HEK293 (cell line): ENCODE data around the gene CTNNBL1.

Experiments
- CTCF ChIA-PET: fragments of 350-600 bp; formaldehyde crosslinking; extraction: SDS; loops from one replicate; lab custom pipeline; 2021; ENCODE audit warnings: antibody characterized with exemption; lab: Yijun Ruan, JAX
- POLR2A ChIA-PET: fragments of 300-600 bp; formaldehyde crosslinking; extraction: SDS; loops from one replicate; lab custom pipeline; 2020; ENCODE audit warnings: antibody characterized with exemption, inconsistent platforms; lab: Yijun Ruan, JAX
- H3K27ac ChIP-seq: fragments of 200-500 bp; sonication (Bioruptor generic); 2 replicates; pipeline ENCODE4 v1.5.1; 2014; ENCODE audit warnings: low read depth, low read length, control low read depth, inconsistent platforms; ENCODE audit errors: extremely low read depth
- H3K36me3 ChIP-seq, 2 experiments: fragments of 200-500 bp in 1 of 2; sonication (Bioruptor generic) in 1 of 2; 1 replicate in 1 of 2; 2 replicates in 1 of 2; pipeline ENCODE4 v1.5.1; 2014 to 2017; ENCODE audit warnings: inconsistent platforms in 2 of 2, low read length in 2 of 2; ENCODE audit not compliant: control insufficient read depth in 2 of 2, insufficient read depth in 1 of 2
- H3K4me1 ChIP-seq: fragments of 200-500 bp; sonication (Bioruptor generic); 2 replicates; pipeline ENCODE4 v1.5.1; 2014; ENCODE audit warnings: mild to moderate bottlenecking, low read length, inconsistent platforms; ENCODE audit not compliant: control insufficient read depth, insufficient read depth
- H3K4me3 ChIP-seq: 2 replicates; pipeline ENCODE4 v1.5.1; 2011; ENCODE audit warnings: low read depth, mild to moderate bottlenecking, control low read depth, low read length, moderate library complexity
- H3K9me3 ChIP-seq: fragments of 200-500 bp; sonication (Bioruptor generic); 2 replicates; pipeline ENCODE4 v1.5.1; 2014; ENCODE audit warnings: low read depth, low read length, inconsistent platforms; ENCODE audit not compliant: control insufficient read depth, insufficient read depth
- BCL11A ChIP-seq: fragments of 450-650 bp; formaldehyde crosslinking; IDR thresholded peaks from 2 replicates; pipeline ENCODE4 v1.5.1; 2016; ENCODE audit warnings: low read depth, missing biosample characterization, missing genetic modification characterization
- REPIN1 ChIP-seq: fragments of 450-650 bp; formaldehyde crosslinking; IDR thresholded peaks from 2 replicates; pipeline ENCODE4 v1.5.1; 2017; ENCODE audit warnings: missing biosample characterization, missing genetic modification characterization, low read depth
- SCRT2 ChIP-seq: fragments of 450-650 bp; formaldehyde crosslinking; IDR thresholded peaks from 2 replicates; pipeline ENCODE4 v1.5.1; 2016; ENCODE audit warnings: missing biosample characterization, missing genetic modification characterization
- ZNF146 ChIP-seq: fragments of 450-650 bp; formaldehyde crosslinking; IDR thresholded peaks from 2 replicates; pipeline ENCODE4 v1.5.1; 2016; ENCODE audit warnings: missing biosample characterization, missing genetic modification characterization
- ZNF175 ChIP-seq: fragments of 450-650 bp; formaldehyde crosslinking; IDR thresholded peaks from 2 replicates; pipeline ENCODE4 v1.5.1; 2016; ENCODE audit warnings: missing biosample characterization, missing genetic modification characterization
- ZNF221 ChIP-seq: fragments of 450-650 bp; formaldehyde crosslinking; IDR thresholded peaks from 2 replicates; pipeline ENCODE4 v1.5.1; 2017; ENCODE audit warnings: missing biosample characterization, missing genetic modification characterization, borderline replicate concordance
- ZNF366 ChIP-seq: fragments of 450-650 bp; formaldehyde crosslinking; conservative IDR thresholded peaks from 2 replicates; pipeline ENCODE4 v1.5.1; 2016; ENCODE audit warnings: missing biosample characterization, missing genetic modification characterization
- ZNF473 ChIP-seq: fragments of 450-650 bp; formaldehyde crosslinking; IDR thresholded peaks from 2 replicates; pipeline ENCODE4 v1.5.1; 2017; ENCODE audit warnings: missing biosample characterization, missing genetic modification characterization
- ZNF521 ChIP-seq: fragments of 450-650 bp; formaldehyde crosslinking; IDR thresholded peaks from 2 replicates; pipeline ENCODE4 v1.5.1; 2017; ENCODE audit warnings: missing biosample characterization, mild to moderate bottlenecking, missing genetic modification characterization
- ZNF558 ChIP-seq: fragments of 450-650 bp; formaldehyde crosslinking; IDR thresholded peaks from 2 replicates; pipeline ENCODE4 v1.5.1; 2016; ENCODE audit warnings: missing biosample characterization, missing genetic modification characterization
- ZNF664 ChIP-seq: fragments of 450-650 bp; formaldehyde crosslinking; IDR thresholded peaks from 2 replicates; pipeline ENCODE4 v1.5.1; 2016; ENCODE audit warnings: missing biosample characterization, missing genetic modification characterization
- ZNF768 ChIP-seq: fragments of 450-650 bp; formaldehyde crosslinking; IDR thresholded peaks from 2 replicates; pipeline ENCODE4 v1.5.1; 2018; ENCODE audit warnings: missing biosample characterization, mild to moderate bottlenecking, missing genetic modification characterization
- TF ChIP-seq, protein P1 (sequence below): fragments of 450-650 bp; formaldehyde crosslinking; IDR thresholded peaks from 2 replicates; pipeline ENCODE4 v1.5.1; 2016; ENCODE audit warnings: missing biosample characterization, missing genetic modification characterization
- TF ChIP-seq, protein P2 (sequence below): fragments of 450-650 bp; formaldehyde crosslinking; IDR thresholded peaks from 2 replicates; pipeline ENCODE4 v1.5.1; 2017; ENCODE audit warnings: missing biosample characterization, missing genetic modification characterization
- TF ChIP-seq, protein P3 (sequence below): fragments of 450-650 bp; formaldehyde crosslinking; IDR thresholded peaks from 2 replicates; pipeline ENCODE4 v1.5.1; 2016; ENCODE audit warnings: missing biosample characterization, missing genetic modification characterization
- TF ChIP-seq, protein P4 (sequence below): fragments of 450-650 bp; formaldehyde crosslinking; IDR thresholded peaks from 2 replicates; pipeline ENCODE4 v1.5.1; 2017; ENCODE audit warnings: missing biosample characterization, missing genetic modification characterization

Gene CTNNBL1

DNA sequence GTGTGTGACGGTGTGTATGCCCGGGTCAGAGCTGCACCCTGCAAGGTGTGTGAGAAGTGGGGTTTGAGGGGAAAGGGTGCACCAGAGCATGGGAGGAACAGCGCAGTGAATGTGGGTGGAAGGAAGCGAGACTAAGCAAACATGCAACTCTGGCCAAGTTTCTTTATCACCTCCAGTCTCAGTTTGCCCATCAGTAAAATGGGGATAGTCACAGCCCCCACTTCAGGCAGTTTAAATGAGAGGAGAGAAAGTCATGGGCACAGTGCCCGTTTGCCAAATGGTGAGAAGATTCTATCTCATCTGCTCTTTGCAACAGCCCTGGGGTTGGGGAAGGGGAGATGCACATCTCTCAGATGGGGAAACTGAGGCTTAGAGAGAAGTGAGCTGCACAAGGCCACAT, 196.3 kb downstream of the CTNNBL1 start:
- CTCF ChIA-PET, result no interaction called here

DNA sequence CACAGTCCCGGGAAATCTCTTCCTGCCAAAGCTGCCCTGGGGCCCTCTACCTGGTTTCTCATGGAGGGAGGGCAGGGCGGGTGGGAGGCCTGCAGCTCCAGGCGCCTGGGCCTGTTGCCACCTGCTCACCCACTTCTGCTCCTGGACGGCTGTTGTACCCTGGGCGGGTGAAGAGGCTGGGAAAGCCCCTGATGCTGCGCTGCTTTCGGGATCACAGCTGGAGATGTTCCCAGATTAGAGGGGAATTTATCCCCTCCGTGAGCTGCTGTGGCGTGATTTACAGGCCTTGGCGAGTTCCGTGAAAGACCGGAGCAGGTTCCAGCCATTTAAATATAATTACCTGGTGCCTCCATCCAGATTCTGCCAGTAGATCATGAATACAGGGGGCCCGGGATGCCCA, 196.8 kb downstream of the CTNNBL1 start:
- CTCF ChIA-PET, result no interaction called here
- H3K9me3 ChIP-seq, result no peaks in the 10 kb centered on the region
- no peak overlapping the region for H3K27ac ChIP-seq
- no peak overlapping the region for H3K4me3 ChIP-seq
- H3K4me1 ChIP-seq, result no peaks in the 10 kb centered on the region
- TF ChIP-seq ZNF221 (tag by site-specific recombination), result no peak
- TF ChIP-seq, protein P1, sequence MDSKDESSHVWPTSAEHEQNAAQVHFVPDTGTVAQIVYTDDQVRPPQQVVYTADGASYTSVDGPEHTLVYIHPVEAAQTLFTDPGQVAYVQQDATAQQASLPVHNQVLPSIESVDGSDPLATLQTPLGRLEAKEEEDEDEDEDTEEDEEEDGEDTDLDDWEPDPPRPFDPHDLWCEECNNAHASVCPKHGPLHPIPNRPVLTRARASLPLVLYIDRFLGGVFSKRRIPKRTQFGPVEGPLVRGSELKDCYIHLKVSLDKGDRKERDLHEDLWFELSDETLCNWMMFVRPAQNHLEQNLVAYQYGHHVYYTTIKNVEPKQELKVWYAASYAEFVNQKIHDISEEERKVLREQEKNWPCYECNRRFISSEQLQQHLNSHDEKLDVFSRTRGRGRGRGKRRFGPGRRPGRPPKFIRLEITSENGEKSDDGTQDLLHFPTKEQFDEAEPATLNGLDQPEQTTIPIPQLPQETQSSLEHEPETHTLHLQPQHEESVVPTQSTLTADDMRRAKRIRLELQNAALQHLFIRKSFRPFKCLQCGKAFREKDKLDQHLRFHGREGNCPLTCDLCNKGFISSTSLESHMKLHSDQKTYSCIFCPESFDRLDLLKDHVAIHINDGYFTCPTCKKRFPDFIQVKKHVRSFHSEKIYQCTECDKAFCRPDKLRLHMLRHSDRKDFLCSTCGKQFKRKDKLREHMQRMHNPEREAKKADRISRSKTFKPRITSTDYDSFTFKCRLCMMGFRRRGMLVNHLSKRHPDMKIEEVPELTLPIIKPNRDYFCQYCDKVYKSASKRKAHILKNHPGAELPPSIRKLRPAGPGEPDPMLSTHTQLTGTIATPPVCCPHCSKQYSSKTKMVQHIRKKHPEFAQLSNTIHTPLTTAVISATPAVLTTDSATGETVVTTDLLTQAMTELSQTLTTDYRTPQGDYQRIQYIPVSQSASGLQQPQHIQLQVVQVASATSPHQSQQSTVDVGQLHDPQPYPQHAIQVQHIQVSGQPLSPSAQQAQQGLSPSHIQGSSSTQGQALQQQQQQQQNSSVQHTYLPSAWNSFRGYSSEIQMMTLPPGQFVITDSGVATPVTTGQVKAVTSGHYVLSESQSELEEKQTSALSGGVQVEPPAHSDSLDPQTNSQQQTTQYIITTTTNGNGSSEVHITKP (tag by site-specific recombination), result no peak
- TF ChIP-seq ZNF558, result no peak
- no peak for TF ChIP-seq ZNF146 (tag by site-specific recombination)
- TF ChIP-seq, protein P2, sequence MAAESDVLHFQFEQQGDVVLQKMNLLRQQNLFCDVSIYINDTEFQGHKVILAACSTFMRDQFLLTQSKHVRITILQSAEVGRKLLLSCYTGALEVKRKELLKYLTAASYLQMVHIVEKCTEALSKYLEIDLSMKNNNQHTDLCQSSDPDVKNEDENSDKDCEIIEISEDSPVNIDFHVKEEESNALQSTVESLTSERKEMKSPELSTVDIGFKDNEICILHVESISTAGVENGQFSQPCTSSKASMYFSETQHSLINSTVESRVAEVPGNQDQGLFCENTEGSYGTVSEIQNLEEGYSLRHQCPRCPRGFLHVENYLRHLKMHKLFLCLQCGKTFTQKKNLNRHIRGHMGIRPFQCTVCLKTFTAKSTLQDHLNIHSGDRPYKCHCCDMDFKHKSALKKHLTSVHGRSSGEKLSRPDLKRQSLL (tag by site-specific recombination), result no peak
- TF ChIP-seq ZNF175 (tag by site-specific recombination), result no peak
- no peak for TF ChIP-seq ZNF473 (tag by site-specific recombination)
- TF ChIP-seq, protein P3, sequence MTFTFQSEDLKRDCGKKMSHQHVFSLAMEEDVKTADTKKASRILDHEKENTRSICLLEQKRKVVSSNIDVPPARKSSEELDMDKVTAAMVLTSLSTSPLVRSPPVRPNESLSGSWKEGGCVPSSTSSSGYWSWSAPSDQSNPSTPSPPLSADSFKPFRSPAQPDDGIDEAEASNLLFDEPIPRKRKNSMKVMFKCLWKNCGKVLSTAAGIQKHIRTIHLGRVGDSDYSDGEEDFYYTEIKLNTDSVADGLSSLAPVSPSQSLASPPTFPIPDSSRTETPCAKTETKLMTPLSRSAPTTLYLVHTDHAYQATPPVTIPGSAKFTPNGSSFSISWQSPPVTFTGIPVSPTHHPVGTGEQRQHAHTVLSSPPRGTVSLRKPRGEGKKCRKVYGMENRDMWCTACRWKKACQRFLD (tag by site-specific recombination), result no peak
- no peak for TF ChIP-seq SCRT2 (tag by site-specific recombination)
- TF ChIP-seq BCL11A (tag by site-specific recombination), result no peak
- no peak for TF ChIP-seq ZNF768 (tag by site-specific recombination)
- no peak for TF ChIP-seq ZNF521
- TF ChIP-seq REPIN1 (tag by site-specific recombination), result no peak
- no peak for TF ChIP-seq ZNF366 (tag by site-specific recombination)
- H3K36me3 ChIP-seq, result no peaks in the 10 kb centered on the region
- POLR2A ChIA-PET, result no interaction called here

More for the DNA sequence above, 196.3 kb downstream of the CTNNBL1 start:
- Histone ChIP-seq H3K4me3 (no peak overlapping the region), H3K27ac (no peak overlapping the region), H3K9me3 (no peaks in the 10 kb centered on the region), H3K36me3 (no peaks in the 10 kb centered on the region), H3K4me1 (no peaks in the 10 kb centered on the region)
- TF ChIP-seq, protein P4, sequence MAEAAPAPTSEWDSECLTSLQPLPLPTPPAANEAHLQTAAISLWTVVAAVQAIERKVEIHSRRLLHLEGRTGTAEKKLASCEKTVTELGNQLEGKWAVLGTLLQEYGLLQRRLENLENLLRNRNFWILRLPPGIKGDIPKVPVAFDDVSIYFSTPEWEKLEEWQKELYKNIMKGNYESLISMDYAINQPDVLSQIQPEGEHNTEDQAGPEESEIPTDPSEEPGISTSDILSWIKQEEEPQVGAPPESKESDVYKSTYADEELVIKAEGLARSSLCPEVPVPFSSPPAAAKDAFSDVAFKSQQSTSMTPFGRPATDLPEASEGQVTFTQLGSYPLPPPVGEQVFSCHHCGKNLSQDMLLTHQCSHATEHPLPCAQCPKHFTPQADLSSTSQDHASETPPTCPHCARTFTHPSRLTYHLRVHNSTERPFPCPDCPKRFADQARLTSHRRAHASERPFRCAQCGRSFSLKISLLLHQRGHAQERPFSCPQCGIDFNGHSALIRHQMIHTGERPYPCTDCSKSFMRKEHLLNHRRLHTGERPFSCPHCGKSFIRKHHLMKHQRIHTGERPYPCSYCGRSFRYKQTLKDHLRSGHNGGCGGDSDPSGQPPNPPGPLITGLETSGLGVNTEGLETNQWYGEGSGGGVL, result no peak
- TF ChIP-seq ZNF664 (tag by site-specific recombination), result 0 out of 2 replicates have a peak, but pooled peaks have one; percentile 19
- POLR2A ChIA-PET, result no interaction called here
